ENCODE data around the gene CALCR.
A peak's percentile ranks its signal among the peaks of the same experiment; 100 is the strongest.

Gene CALCR

GRCh38 chr7:93475811-93476210 lies 98.7 kb downstream of the CALCR start:
- DNase-seq (ENCODE audit: low spot score), result no peak
- Histone ChIP-seq H3K27ac (ENCODE audit: poor library complexity, severe bottlenecking) (no peak overlapping the region), H3K4me3 (ENCODE audit: severe bottlenecking) (no peak overlapping the region), H3K36me3 (ENCODE audit: low read depth) (no peaks in the 10 kb centered on the region), H3K27me3 (ENCODE audit: insufficient read depth, poor library complexity, severe bottlenecking) (peaks cover 13% of the 10 kb centered on the region), H3K4me1 (ENCODE audit: insufficient read depth, poor library complexity, severe bottlenecking) (no peaks in the 10 kb centered on the region), H3K9me3 (ENCODE audit: severe bottlenecking) (no peaks in the 10 kb centered on the region)
- ATAC-seq (ENCODE audit: low read depth), result no peak
- no peak for TF ChIP-seq CTCF (IDR thresholded peaks at IDR 0.05; ENCODE audit: poor library complexity, severe bottlenecking)

GRCh38 chr7:93471456-93471855 lies 103.1 kb downstream of the CALCR start:
- no peak overlapping the region for H3K4me3 ChIP-seq (ENCODE audit: severe bottlenecking)
- no peak for TF ChIP-seq CTCF (IDR thresholded peaks at IDR 0.05; ENCODE audit: poor library complexity, severe bottlenecking)
- no peak for DNase-seq (ENCODE audit: low spot score)

GRCh38 chr7:93463764-93464163 lies 110.8 kb downstream of the CALCR start:
- TF ChIP-seq CTCF (IDR thresholded peaks at IDR 0.05; ENCODE audit: poor library complexity, severe bottlenecking), result no peak
- no peak for ATAC-seq (ENCODE audit: low read depth)
- Histone ChIP-seq H3K27me3 (ENCODE audit: insufficient read depth, poor library complexity, severe bottlenecking) (peaks cover 3% of the 10 kb centered on the region), H3K9me3 (ENCODE audit: severe bottlenecking) (no peaks in the 10 kb centered on the region), H3K36me3 (ENCODE audit: low read depth) (no peaks in the 10 kb centered on the region), H3K4me1 (ENCODE audit: insufficient read depth, poor library complexity, severe bottlenecking) (no peaks in the 10 kb centered on the region), H3K27ac (ENCODE audit: poor library complexity, severe bottlenecking) (no peak overlapping the region), H3K4me3 (ENCODE audit: severe bottlenecking) (no peak overlapping the region)
- no peak for DNase-seq (ENCODE audit: low spot score)

More at GRCh38 chr7:93471456-93471855, 103.1 kb downstream of the CALCR start:
- no peaks in the 10 kb centered on the region for H3K36me3 ChIP-seq (ENCODE audit: low read depth)
- no peak overlapping the region for H3K27ac ChIP-seq (ENCODE audit: poor library complexity, severe bottlenecking)
- ATAC-seq (ENCODE audit: low read depth), result no peak
- H3K27me3 ChIP-seq (ENCODE audit: insufficient read depth, poor library complexity, severe bottlenecking), result no peaks in the 10 kb centered on the region
- no peaks in the 10 kb centered on the region for H3K4me1 ChIP-seq (ENCODE audit: insufficient read depth, poor library complexity, severe bottlenecking)
- H3K9me3 ChIP-seq (ENCODE audit: severe bottlenecking), result no peaks in the 10 kb centered on the region

GRCh38 chr7:93461350-93461749 lies 113.2 kb downstream of the CALCR start:
- ATAC-seq (ENCODE audit: low read depth) (0 out of 3 replicates have a peak, but pooled peaks have one; percentile 12), DNase-seq (ENCODE audit: low spot score) (no peak)
- no peaks in the 10 kb centered on the region for H3K4me1 ChIP-seq (ENCODE audit: insufficient read depth, poor library complexity, severe bottlenecking)
- no peaks in the 10 kb centered on the region for H3K9me3 ChIP-seq (ENCODE audit: severe bottlenecking)
- peaks cover 3% of the 10 kb centered on the region for H3K27me3 ChIP-seq (ENCODE audit: insufficient read depth, poor library complexity, severe bottlenecking)
- peak; percentile 9 for TF ChIP-seq CTCF (IDR thresholded peaks at IDR 0.05; ENCODE audit: poor library complexity, severe bottlenecking)
- no peak overlapping the region for H3K27ac ChIP-seq (ENCODE audit: poor library complexity, severe bottlenecking)
- no peak overlapping the region for H3K4me3 ChIP-seq (ENCODE audit: severe bottlenecking)
- no peaks in the 10 kb centered on the region for H3K36me3 ChIP-seq (ENCODE audit: low read depth)

- Histone ChIP-seq H3K4me1 (ENCODE audit: insufficient read depth, poor library complexity, severe bottlenecking) (no peaks in the 10 kb centered on the region), H3K27ac (ENCODE audit: poor library complexity, severe bottlenecking) (no peak overlapping the region), H3K27me3 (ENCODE audit: insufficient read depth, poor library complexity, severe bottlenecking) (peaks cover 9% of the 10 kb centered on the region), H3K9me3 (ENCODE audit: severe bottlenecking) (no peaks in the 10 kb centered on the region), H3K4me3 (ENCODE audit: severe bottlenecking) (no peak overlapping the region), H3K36me3 (ENCODE audit: low read depth) (no peaks in the 10 kb centered on the region)
- TF ChIP-seq CTCF (IDR thresholded peaks at IDR 0.05; ENCODE audit: poor library complexity, severe bottlenecking), result no peak
- no peak for DNase-seq (ENCODE audit: low spot score)
- no peak for ATAC-seq (ENCODE audit: low read depth)
Observed at GRCh38 chr7:93453262-93453661, 121.3 kb downstream of the CALCR start.

Measured in RWPE2 (cell line).